ENCODE results near the gene NUMB.

Gene NUMB

GRCh38 chr14:73230051-73230450 is 228.3 kb downstream of the NUMB start:
- H3K4me3 ChIP-seq (ENCODE audit: low read length) = no peak overlapping the region
- TF ChIP-seq CTCF (conservative IDR thresholded peaks at IDR 0.05; ENCODE audit: low read length) = no peak
- no peak for DNase-seq (ENCODE audit: low read depth)

DNA sequence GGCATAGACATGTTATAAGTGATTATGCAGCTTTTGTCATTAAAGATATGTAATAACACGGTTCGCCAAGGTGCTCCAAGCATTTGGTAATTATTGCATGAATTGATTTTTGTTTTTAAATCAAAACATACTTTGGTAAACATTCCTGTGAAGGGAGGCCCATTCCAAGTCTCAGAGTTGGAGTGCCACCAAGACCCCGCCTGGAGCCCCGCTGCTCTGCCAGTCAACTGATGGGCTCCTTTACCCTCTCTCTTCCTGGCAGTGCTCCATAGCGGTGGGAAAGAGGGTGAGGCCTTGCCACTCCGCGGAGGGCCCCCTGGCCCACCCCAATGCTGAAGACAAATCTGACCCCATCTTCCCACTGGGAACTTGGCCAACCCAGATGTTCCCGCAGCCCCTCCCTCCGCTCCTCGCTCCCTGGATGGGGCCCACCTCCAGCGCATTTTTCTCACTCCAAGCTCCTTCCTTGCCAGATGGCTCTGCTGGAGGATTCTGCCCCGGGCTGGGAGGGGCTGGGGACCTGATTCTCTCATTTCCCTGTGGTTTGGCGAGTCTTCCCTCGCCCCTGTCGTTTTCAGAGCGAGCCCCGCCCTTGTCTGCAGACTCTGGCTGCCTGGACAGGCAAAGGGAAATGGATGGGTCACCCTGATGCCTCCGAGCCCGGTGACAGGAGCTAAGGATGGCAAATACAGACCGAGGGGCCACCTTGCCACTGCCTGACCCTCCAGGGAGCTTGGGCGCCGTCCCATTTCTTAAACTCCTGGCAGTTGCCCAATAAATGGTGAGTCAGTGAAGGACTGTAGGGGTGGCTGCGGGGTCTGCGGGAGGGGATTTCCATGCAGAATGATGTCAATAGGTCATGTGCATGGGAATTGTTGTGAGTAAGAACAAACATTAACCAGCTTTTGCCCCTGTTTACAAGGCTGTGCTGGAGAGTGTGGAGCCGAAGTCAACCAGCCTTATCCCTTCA is 230.2 kb downstream of the NUMB start:
- TF ChIP-seq CTCF (conservative IDR thresholded peaks at IDR 0.05; ENCODE audit: low read length) = no peak
- DNase-seq (ENCODE audit: low read depth) = peak; percentile 79
- no peak overlapping the region for H3K4me3 ChIP-seq (ENCODE audit: low read length)

- H3K4me3 ChIP-seq (ENCODE audit: low read length) = no peak overlapping the region
- DNase-seq (ENCODE audit: low read depth) = no peak
- TF ChIP-seq CTCF (conservative IDR thresholded peaks at IDR 0.05; ENCODE audit: low read length) = no peak
Observed at GRCh38 chr14:73225496-73225895, 232.8 kb downstream of the NUMB start.

Measured in AG10803 (cell line).